ENCODE data around the gene ATP5PD. TPM values are rescaled to one million over a fixed set of nuclear protein-coding genes. Genes with fewer than 3 reads are reported as not detected.

Gene ATP5PD
- total RNA-seq, 1 experiment from 2014 or later = 383 TPM

- TF ChIP-seq ZNF396 (CRISPR knock-in tag; IDR thresholded peaks at IDR 0.05; ENCODE audit: borderline replicate concordance) = no peak
- no peak for TF ChIP-seq ETV6 (CRISPR knock-in tag; IDR thresholded peaks at IDR 0.05)
- peak; percentile 81 for TF ChIP-seq MAX (CRISPR knock-in tag; IDR thresholded peaks at IDR 0.05)
- no peak for TF ChIP-seq ESRRA (CRISPR knock-in tag; IDR thresholded peaks at IDR 0.05; ENCODE audit: borderline replicate concordance)
- TF ChIP-seq ZNF416 (CRISPR knock-in tag; IDR thresholded peaks at IDR 0.05) = peak; percentile 63; the same call in 1 of the 2 replicates
- no peak for TF ChIP-seq SMAD4 (CRISPR knock-in tag; IDR thresholded peaks at IDR 0.05)
- no peak for TF ChIP-seq PRRX2 (CRISPR knock-in tag; IDR thresholded peaks at IDR 0.05)
- TF ChIP-seq KAT7 (CRISPR knock-in tag; IDR thresholded peaks at IDR 0.05; ENCODE audit: borderline replicate concordance) = peak; percentile 14; the same call in 1 of the 2 replicates
- no peak for TF ChIP-seq TP53 (CRISPR knock-in tag; IDR thresholded peaks at IDR 0.05)
- 0 out of 2 replicates have a peak, but pooled peaks have one; percentile 13 for TF ChIP-seq ZBTB43 (CRISPR knock-in tag; IDR thresholded peaks at IDR 0.05)
- TF ChIP-seq ZNF219 (CRISPR knock-in tag; IDR thresholded peaks at IDR 0.05; ENCODE audit: borderline replicate concordance) = peak; percentile 54; the same call in 1 of the 2 replicates
- TF ChIP-seq ERG (CRISPR knock-in tag; IDR thresholded peaks at IDR 0.05) = no peak
- TF ChIP-seq ZNF532 (CRISPR knock-in tag; IDR thresholded peaks at IDR 0.05; ENCODE audit: borderline replicate concordance) = no peak
- TF ChIP-seq ATF6 (CRISPR knock-in tag; IDR thresholded peaks at IDR 0.05) = no peak
- no peak; the same call in 1 of the 2 replicates for TF ChIP-seq E2F4 (CRISPR knock-in tag; IDR thresholded peaks at IDR 0.05; ENCODE audit: borderline replicate concordance, low read depth)
- TF ChIP-seq E2F5 (CRISPR knock-in tag; IDR thresholded peaks at IDR 0.05) = peak; percentile 19
- no peak for TF ChIP-seq ZNF423 (CRISPR knock-in tag; IDR thresholded peaks at IDR 0.05)
- TF ChIP-seq CREB1 (CRISPR knock-in tag; IDR thresholded peaks at IDR 0.05) = 0 out of 2 replicates have a peak, but pooled peaks have one; percentile 31
- TF ChIP-seq MYBL2 (CRISPR knock-in tag; IDR thresholded peaks at IDR 0.05) = no peak; the same call in 1 of the 2 replicates
- peak; percentile 84; the same call in 1 of the 2 replicates for TF ChIP-seq FOXP1 (CRISPR knock-in tag; IDR thresholded peaks at IDR 0.05; ENCODE audit: borderline replicate concordance)
- TF ChIP-seq MXD4 (CRISPR knock-in tag; IDR thresholded peaks at IDR 0.05; ENCODE audit: borderline replicate concordance) = no peak
- TF ChIP-seq JUN (CRISPR knock-in tag; IDR thresholded peaks at IDR 0.05) = no peak
- no peak for TF ChIP-seq ZNF263 (CRISPR knock-in tag; IDR thresholded peaks at IDR 0.05; ENCODE audit: low read depth)
- no peak for TF ChIP-seq RELA (CRISPR knock-in tag; IDR thresholded peaks at IDR 0.05; ENCODE audit: borderline replicate concordance)
- TF ChIP-seq ZSCAN18 (CRISPR knock-in tag; IDR thresholded peaks at IDR 0.05) = no peak
Observed at GRCh38 chr17:75046407-75047289, at the start of gene ATP5PD, which contains the start of gene KCTD2 (continued).

Measured in WTC11 (cell line).